SK-N-SH treated with all-trans-retinoic acid at 6 μM for 48 hours (cell line): ENCODE data around the gene GALNT13.
A peak's percentile ranks its signal among the peaks of the same experiment; 100 is the strongest.

ENCODE experiments used
- ATAC-seq: fragments of 200-7000 bp; cut with Tn5 transposase; 3 replicates; pipeline ENCODE4 v1.9.1; 2020; ENCODE audit warnings: mild to moderate bottlenecking, moderate library complexity
- ARNTL ChIP-seq: fragments of 450-650 bp; formaldehyde crosslinking; IDR thresholded peaks from 2 replicates; pipeline ENCODE4 v1.5.0; 2020; ENCODE audit warnings: low read depth, mild to moderate bottlenecking, moderate library complexity, borderline replicate concordance
- BACH2 ChIP-seq: fragments of 250-450 bp; sonication (Bioruptor Pico); IDR thresholded peaks from 2 replicates; pipeline ENCODE4 v1.9.0; 2021; ENCODE audit warnings: mild to moderate bottlenecking, borderline replicate concordance
- CREB5 ChIP-seq: fragments of 250-450 bp; sonication (Bioruptor Pico); IDR thresholded peaks from 2 replicates; pipeline ENCODE4 v1.5.1; 2020; ENCODE audit warnings: low read depth, mild to moderate bottlenecking, moderate library complexity
- CSDC2 ChIP-seq: fragments of 250-450 bp; sonication (Bioruptor Pico); IDR thresholded peaks from 2 replicates; pipeline ENCODE4 v1.5.0; 2020; ENCODE audit warnings: mild to moderate bottlenecking, moderate library complexity
- ESRRG ChIP-seq: fragments of 250-450 bp; sonication (Bioruptor Pico); IDR thresholded peaks from 2 replicates; pipeline ENCODE4 v1.6.1; 2021; ENCODE audit warnings: mild to moderate bottlenecking
- GLIS3 ChIP-seq: fragments of 250-450 bp; sonication (Bioruptor Pico); IDR thresholded peaks from 2 replicates; pipeline ENCODE4 v1.5.0; 2020; ENCODE audit warnings: mild to moderate bottlenecking, moderate library complexity
- ISL1 ChIP-seq: fragments of 250-450 bp; sonication (Bioruptor Pico); IDR thresholded peaks from 2 replicates; pipeline ENCODE4 v2.1.2; 2022; ENCODE audit warnings: mild to moderate bottlenecking, moderate library complexity
- OSR1 ChIP-seq: fragments of 250-450 bp; sonication (Bioruptor Pico); IDR thresholded peaks from 2 replicates; pipeline ENCODE4 v1.8.0; 2022; ENCODE audit warnings: moderate library complexity, mild to moderate bottlenecking, inconsistent platforms
- PATZ1 ChIP-seq: fragments of 250-450 bp; sonication (Bioruptor Pico); IDR thresholded peaks from 2 replicates; pipeline ENCODE4 v1.8.0; 2020; ENCODE audit warnings: mild to moderate bottlenecking, moderate library complexity, borderline replicate concordance
- POU6F1 ChIP-seq: fragments of 250-450 bp; sonication (Bioruptor Pico); IDR thresholded peaks from 2 replicates; pipeline ENCODE4 v1.8.0; 2021; ENCODE audit warnings: low read depth, mild to moderate bottlenecking, moderate library complexity, borderline replicate concordance
- PPARA ChIP-seq: fragments of 250-450 bp; sonication (Bioruptor Pico); IDR thresholded peaks from 2 replicates; pipeline ENCODE4 v1.5.0; 2020; ENCODE audit warnings: mild to moderate bottlenecking, borderline replicate concordance
- RARB ChIP-seq: fragments of 250-450 bp; sonication (Bioruptor Pico); IDR thresholded peaks from 2 replicates; pipeline ENCODE4 v1.8.0; 2021; ENCODE audit warnings: mild to moderate bottlenecking, moderate library complexity
- SNAI2 ChIP-seq: fragments of 250-450 bp; sonication (Bioruptor Pico); IDR thresholded peaks from 2 replicates; pipeline ENCODE4 v1.5.0; 2020; ENCODE audit warnings: mild to moderate bottlenecking, moderate library complexity
- TCF4 ChIP-seq: fragments of 250-450 bp; sonication (Bioruptor Pico); IDR thresholded peaks from 2 replicates; pipeline ENCODE4 v1.8.0; 2021; ENCODE audit warnings: mild to moderate bottlenecking, moderate library complexity, borderline replicate concordance
- TOX ChIP-seq: fragments of 250-450 bp; sonication (Bioruptor Pico); IDR thresholded peaks from 2 replicates; pipeline ENCODE4 v1.8.0; 2021; ENCODE audit warnings: mild to moderate bottlenecking, moderate library complexity, borderline replicate concordance
- TSHZ2 ChIP-seq: fragments of 250-450 bp; sonication (Bioruptor Pico); IDR thresholded peaks from 2 replicates; pipeline ENCODE4 v1.5.0; 2020; ENCODE audit warnings: mild to moderate bottlenecking, moderate library complexity
- ZFP30 ChIP-seq: fragments of 450-650 bp; formaldehyde crosslinking; IDR thresholded peaks from 2 replicates; pipeline ENCODE4 v1.5.0; 2022; ENCODE audit warnings: mild to moderate bottlenecking, moderate library complexity
- ZNF565 ChIP-seq: fragments of 450-650 bp; formaldehyde crosslinking; conservative IDR thresholded peaks from 2 replicates; pipeline ENCODE4 v1.5.0; 2020; ENCODE audit warnings: low read depth, mild to moderate bottlenecking, moderate library complexity
- ZNF70 ChIP-seq: fragments of 450-650 bp; formaldehyde crosslinking; IDR thresholded peaks from 2 replicates; pipeline ENCODE4 v1.5.0; 2020; ENCODE audit warnings: mild to moderate bottlenecking, moderate library complexity
- ZNF8 ChIP-seq: fragments of 450-650 bp; formaldehyde crosslinking; IDR thresholded peaks from 2 replicates; pipeline ENCODE4 v1.5.0; 2020; ENCODE audit warnings: mild to moderate bottlenecking, moderate library complexity

The GALNT13 gene

GRCh38 chr2:153873052-153874048, 1.6 kb downstream of the GALNT13 start:
- ATAC-seq: peak; percentile 20; the same call in 2 of the 3 replicates
- TF ChIP-seq ZNF565 (CRISPR knock-in tag) (no peak), PATZ1 (CRISPR knock-in tag) (no peak), CSDC2 (CRISPR knock-in tag) (no peak), ZNF70 (CRISPR knock-in tag) (no peak), ZNF8 (CRISPR knock-in tag) (no peak), RARB (CRISPR knock-in tag) (no peak), SNAI2 (no peak), GLIS3 (no peak), ESRRG (CRISPR knock-in tag) (no peak), TOX (CRISPR knock-in tag) (no peak), OSR1 (no peak), BACH2 (no peak), ISL1 (CRISPR knock-in tag) (no peak), TSHZ2 (CRISPR knock-in tag) (no peak), TCF4 (CRISPR knock-in tag) (no peak), PPARA (CRISPR knock-in tag) (no peak), ARNTL (CRISPR knock-in tag) (no peak), POU6F1 (no peak), ZFP30 (no peak)

GRCh38 chr2:153875801-153876466, 4.2 kb downstream of the GALNT13 start:
- no peak for ATAC-seq
- no peak for TF ChIP-seq GLIS3
- TF ChIP-seq TCF4 (CRISPR knock-in tag): 0 out of 2 replicates have a peak, but pooled peaks have one; percentile 10

- no peak for ATAC-seq
- TF ChIP-seq ZNF70 (CRISPR knock-in tag) (no peak), POU6F1 (no peak), ISL1 (CRISPR knock-in tag) (no peak), ZNF8 (CRISPR knock-in tag) (no peak), ESRRG (CRISPR knock-in tag) (no peak), OSR1 (no peak), RARB (CRISPR knock-in tag) (no peak)
Measured at GRCh38 chr2:153880926-153881325, 9.2 kb downstream of the GALNT13 start.

- no peak for ATAC-seq
- TF ChIP-seq PATZ1 (CRISPR knock-in tag): no peak
- TF ChIP-seq ESRRG (CRISPR knock-in tag): no peak
- no peak for TF ChIP-seq GLIS3
- TF ChIP-seq ZNF565 (CRISPR knock-in tag): no peak
- no peak for TF ChIP-seq OSR1
- no peak for TF ChIP-seq PPARA (CRISPR knock-in tag)
- TF ChIP-seq ZNF8 (CRISPR knock-in tag): no peak
- TF ChIP-seq CREB5 (CRISPR knock-in tag): peak; percentile 85
- TF ChIP-seq BACH2: no peak
- no peak for TF ChIP-seq ARNTL (CRISPR knock-in tag)
- TF ChIP-seq CSDC2 (CRISPR knock-in tag): no peak
- no peak for TF ChIP-seq ZFP30
- peak; percentile 48; the same call in 1 of the 2 replicates for TF ChIP-seq TCF4 (CRISPR knock-in tag)
- TF ChIP-seq ISL1 (CRISPR knock-in tag): peak; percentile 94
Measured at GRCh38 chr2:153886833-153887232, 15.1 kb downstream of the GALNT13 start.
